ENCODE results near the gene PLA2G6. TPM values are rescaled to one million over a fixed set of nuclear protein-coding genes. Genes with fewer than 3 reads are reported as not detected.

PLA2G6 gene
- polyA plus RNA-seq, 2 of the 4 experiments (the other 2 are of a cell fraction) = 7.4 to 7.6 TPM

GRCh38 chr22:38201371-38201710, 19.7 kb upstream of the PLA2G6 start (continued):
- no peak for TF ChIP-seq FOXS1 (CRISPR knock-in tag; IDR thresholded peaks at IDR 0.05)
- TF ChIP-seq FOSB (CRISPR knock-in tag; IDR thresholded peaks at IDR 0.05) = no peak
- no peak for TF ChIP-seq HOXA7 (CRISPR knock-in tag; IDR thresholded peaks at IDR 0.05)

GRCh38 chr22:38199826-38200559, 18.4 kb upstream of the PLA2G6 start:
- H3K4me2 ChIP-seq = no peak overlapping the region
- FAIRE-seq = no peak
- no peak overlapping the region for H3K4me3 ChIP-seq
- POLR2A ChIA-PET = no interaction called here
- TF ChIP-seq FOXS1 (CRISPR knock-in tag; IDR thresholded peaks at IDR 0.05) (no peak), ESRRA (IDR thresholded peaks at IDR 0.05; ENCODE audit: borderline replicate concordance, low read length) (no peak), ZFP36 (IDR thresholded peaks at IDR 0.05; ENCODE audit: borderline replicate concordance, partially characterized antibody) (no peak), MAX (IDR thresholded peaks at IDR 0.05) (no peak), MAZ (IDR thresholded peaks at IDR 0.05; ENCODE audit: borderline replicate concordance, low read depth, low read length) (no peak), EP300 (IDR thresholded peaks at IDR 0.05) (no peak), ZSCAN20 (CRISPR knock-in tag; IDR thresholded peaks at IDR 0.05) (no peak), CEBPB (IDR thresholded peaks at IDR 0.05) (no peak), RCOR1 (IDR thresholded peaks at IDR 0.05; ENCODE audit: low read depth, low read length) (no peak), HOXB13 (CRISPR knock-in tag; IDR thresholded peaks at IDR 0.05; ENCODE audit: low read depth) (no peak), KDM1A (IDR thresholded peaks at IDR 0.05; ENCODE audit: low read depth) (no peak), HEYL (CRISPR knock-in tag; IDR thresholded peaks at IDR 0.05) (no peak)
- no peak overlapping the region for H3K27ac ChIP-seq
- peaks cover 12% of the 10 kb centered on the region; the same call in 1 of the 3 replicates for H3K4me1 ChIP-seq
- CTCF ChIA-PET = interaction anchor here (0.6 to 1.9 kb wide), 4 partner anchors 9 to 180 kb away, joined by 3 read pairs; no protein-coding TSS in a partner anchor
- no peaks in the 10 kb centered on the region for H3K9me3 ChIP-seq
- no peak for ATAC-seq
- WGBS (ENCODE audit: missing lambda C conversion rate) = 94% methylated on average over 10 of the region's 10 CpGs
- no peak for DNase-seq (ENCODE audit: low read depth in 1 of 2, low spot score in 1 of 2)

GRCh38 chr22:38196791-38197419, 15.3 kb upstream of the PLA2G6 start:
- Histone ChIP-seq H3K4me1 (peaks cover 4% of the 10 kb centered on the region; the same call in 1 of the 3 replicates), H3K4me2 (no peak overlapping the region), H3K4me3 (no peak overlapping the region), H3K9me3 (no peaks in the 10 kb centered on the region), H3K27ac (no peak overlapping the region)
- DNase-seq (ENCODE audit: low read depth in 1 of 2, low spot score in 1 of 2) (no peak), ATAC-seq (no peak), FAIRE-seq (no peak)
- CTCF ChIA-PET = interaction anchor here (0.7 kb wide), 1 partner anchor 145 kb away, joined by 4 read pairs; no protein-coding TSS in a partner anchor
- 85% methylated on average over 19 of the region's 19 CpGs for WGBS (ENCODE audit: missing lambda C conversion rate)
- POLR2A ChIA-PET = no interaction called here
- TF ChIP-seq FOSB (CRISPR knock-in tag; IDR thresholded peaks at IDR 0.05) (no peak), ZNF302 (CRISPR knock-in tag; IDR thresholded peaks at IDR 0.05) (no peak), EHF (CRISPR knock-in tag; IDR thresholded peaks at IDR 0.05) (no peak), ZFP36 (IDR thresholded peaks at IDR 0.05; ENCODE audit: borderline replicate concordance, partially characterized antibody) (no peak), BCL3 (IDR thresholded peaks at IDR 0.05) (no peak), HMGXB4 (CRISPR knock-in tag; IDR thresholded peaks at IDR 0.05; ENCODE audit: borderline replicate concordance) (no peak), RFX5 (IDR thresholded peaks at IDR 0.05) (no peak), KDM1A (IDR thresholded peaks at IDR 0.05; ENCODE audit: low read depth) (no peak), MAFK (IDR thresholded peaks at IDR 0.05; ENCODE audit: partially characterized antibody) (no peak), NFE2L2 (conservative IDR thresholded peaks at IDR 0.05; ENCODE audit: low read length) (no peak), RARB (CRISPR knock-in tag; IDR thresholded peaks at IDR 0.05) (no peak), RCOR1 (IDR thresholded peaks at IDR 0.05; ENCODE audit: low read depth, low read length) (no peak), EP300 (IDR thresholded peaks at IDR 0.05) (no peak), JUN (IDR thresholded peaks at IDR 0.05) (no peak), NPAS2 (CRISPR knock-in tag; IDR thresholded peaks at IDR 0.05; ENCODE audit: borderline replicate concordance) (no peak), FOXS1 (CRISPR knock-in tag; IDR thresholded peaks at IDR 0.05) (no peak), NR3C1 (IDR thresholded peaks at IDR 0.05) (no peak), TP53 (CRISPR knock-in tag; IDR thresholded peaks at IDR 0.05) (no peak)
